GM18505 (cell line): ENCODE measurements around the gene EPHB2.

ENCODE experiments used
- ATAC-seq: cut with Tn5 transposase; IDR thresholded peaks from one replicate; pipeline ENCODE4 v1.9.1; 2021; ENCODE audit not compliant: unreplicated experiment
- POLR2A ChIP-seq: IDR thresholded peaks from 4 replicates; pipeline ENCODE4 v1.6.1; 2011; ENCODE audit warnings: borderline replicate concordance; ENCODE audit not compliant: insufficient read depth, insufficient read length; ENCODE audit errors: extremely low read depth

Gene EPHB2

GRCh38 chr1:22788254-22788661, 77.6 kb downstream of the EPHB2 start:
- TF ChIP-seq POLR2A = no peak
- no peak for ATAC-seq

GRCh38 chr1:22789356-22789994, 78.8 kb downstream of the EPHB2 start:
- no peak for ATAC-seq
- no peak for TF ChIP-seq POLR2A

GRCh38 chr1:22790232-22791008, 79.8 kb downstream of the EPHB2 start:
- ATAC-seq = no peak

GRCh38 chr1:22791831-22792347, 81.2 kb downstream of the EPHB2 start:
- no peak for ATAC-seq
- no peak for TF ChIP-seq POLR2A

More at GRCh38 chr1:22790232-22791008, 79.8 kb downstream of the EPHB2 start:
- TF ChIP-seq POLR2A = no peak

- TF ChIP-seq POLR2A = no peak
Observed at GRCh38 chr1:22792396-22793160, 81.9 kb downstream of the EPHB2 start.

GRCh38 chr1:22793647-22794046, 83.0 kb downstream of the EPHB2 start:
- no peak for ATAC-seq
- TF ChIP-seq POLR2A = no peak

More at GRCh38 chr1:22792396-22793160, 81.9 kb downstream of the EPHB2 start:
- no peak for ATAC-seq

GRCh38 chr1:22794647-22795365, 84.2 kb downstream of the EPHB2 start:
- no peak for TF ChIP-seq POLR2A
- ATAC-seq = no peak

GRCh38 chr1:22795366-22795714, 84.7 kb downstream of the EPHB2 start:
- TF ChIP-seq POLR2A = no peak
- ATAC-seq = no peak

- TF ChIP-seq POLR2A = no peak
- ATAC-seq = no peak
Observed at GRCh38 chr1:22796642-22797041, 86.0 kb downstream of the EPHB2 start.

GRCh38 chr1:22798083-22798482, 87.4 kb downstream of the EPHB2 start:
- no peak for ATAC-seq
- TF ChIP-seq POLR2A = no peak

GRCh38 chr1:22799971-22800370, 89.3 kb downstream of the EPHB2 start:
- no peak for TF ChIP-seq POLR2A
- no peak for ATAC-seq

GRCh38 chr1:22800629-22801028, 90.0 kb downstream of the EPHB2 start:
- TF ChIP-seq POLR2A = no peak
- ATAC-seq = no peak

GRCh38 chr1:22801347-22801746, 90.7 kb downstream of the EPHB2 start:
- no peak for ATAC-seq
- TF ChIP-seq POLR2A = no peak
